ENCODE measurements around the gene ANKRD16. TPM values are rescaled to one million over a fixed set of nuclear protein-coding genes. Genes with fewer than 3 reads are reported as not detected.

The ANKRD16 gene
- total and polyA plus RNA-seq, 2 of the 8 experiments (the other 6 are each of a cell fraction or from before 2014, with no cell fraction given): 8.2 to 12.7 TPM

DNA sequence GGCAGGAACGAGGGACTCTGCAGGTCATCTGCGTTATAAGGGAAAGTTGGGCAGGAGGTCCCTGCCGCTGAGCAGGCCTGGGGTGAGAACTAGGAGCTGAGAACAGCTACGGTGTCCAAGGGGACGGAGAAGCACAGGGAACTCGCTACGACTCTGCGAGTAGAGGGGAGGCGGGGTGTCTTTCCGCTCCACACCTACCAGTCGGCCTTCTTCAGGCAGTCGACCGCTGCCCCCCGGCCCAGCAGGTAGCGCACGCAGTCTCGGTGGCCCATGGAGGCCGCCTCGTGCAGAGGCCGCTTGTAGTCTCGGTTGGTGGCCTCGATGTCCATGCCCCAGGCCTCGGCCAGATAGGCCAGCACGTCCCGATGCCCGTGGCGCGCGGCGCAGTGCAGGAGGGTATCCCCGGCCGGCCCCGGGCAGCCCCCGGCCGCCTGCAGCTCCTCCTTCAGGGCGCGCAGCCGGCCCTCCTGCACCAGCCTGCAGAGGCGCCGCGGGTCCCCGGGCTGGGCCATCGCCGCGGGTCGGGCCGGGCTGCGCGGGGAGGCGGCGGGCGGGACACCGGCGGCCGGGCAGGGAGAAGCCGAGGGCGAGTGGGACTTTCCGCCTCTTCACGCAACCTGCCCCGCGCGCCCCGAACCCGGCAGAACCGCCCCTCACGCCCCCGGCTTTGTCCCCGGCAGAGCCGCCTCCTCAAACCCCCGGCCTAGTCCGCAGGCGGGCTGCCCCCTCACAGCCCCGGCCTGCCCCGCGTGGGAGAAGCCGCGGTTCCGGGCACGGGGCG lies 660 bp downstream of the ANKRD16 start (continued):
- TF ChIP-seq, protein P1, sequence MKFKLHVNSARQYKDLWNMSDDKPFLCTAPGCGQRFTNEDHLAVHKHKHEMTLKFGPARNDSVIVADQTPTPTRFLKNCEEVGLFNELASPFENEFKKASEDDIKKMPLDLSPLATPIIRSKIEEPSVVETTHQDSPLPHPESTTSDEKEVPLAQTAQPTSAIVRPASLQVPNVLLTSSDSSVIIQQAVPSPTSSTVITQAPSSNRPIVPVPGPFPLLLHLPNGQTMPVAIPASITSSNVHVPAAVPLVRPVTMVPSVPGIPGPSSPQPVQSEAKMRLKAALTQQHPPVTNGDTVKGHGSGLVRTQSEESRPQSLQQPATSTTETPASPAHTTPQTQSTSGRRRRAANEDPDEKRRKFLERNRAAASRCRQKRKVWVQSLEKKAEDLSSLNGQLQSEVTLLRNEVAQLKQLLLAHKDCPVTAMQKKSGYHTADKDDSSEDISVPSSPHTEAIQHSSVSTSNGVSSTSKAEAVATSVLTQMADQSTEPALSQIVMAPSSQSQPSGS (IDR thresholded peaks at IDR 0.05; ENCODE audit: low read length): no peak
- TF ChIP-seq EGR1 (IDR thresholded peaks at IDR 0.05; ENCODE audit: borderline replicate concordance, low read depth, low read length) (no peak), MAFK (IDR thresholded peaks at IDR 0.05; ENCODE audit: low read depth, low read length) (no peak), CEBPB (IDR thresholded peaks at IDR 0.05; ENCODE audit: low read depth, low read length) (no peak), FOSL1 (IDR thresholded peaks at IDR 0.05; ENCODE audit: insufficient read depth, low read depth, low read length) (no peak), EZH2 (IDR thresholded peaks at IDR 0.05; ENCODE audit: low read depth, low read length, severe bottlenecking) (no peak), POLR2AphosphoS5 (IDR thresholded peaks at IDR 0.05; ENCODE audit: low read depth, low read length) (peak; percentile 78; the same call in 1 of the 2 replicates), ZNF274 (IDR thresholded peaks at IDR 0.05; ENCODE audit: borderline replicate concordance, extremely low read depth, low read length) (no peak), EP300 (IDR thresholded peaks at IDR 0.05; ENCODE audit: borderline replicate concordance in 1 of 2, low read depth in 2 of 2, low read length in 2 of 2) (no peak), POU5F1 (IDR thresholded peaks at IDR 0.05; ENCODE audit: low read depth, low read length) (no peak), SP1 (IDR thresholded peaks at IDR 0.05; ENCODE audit: low read depth, low read length) (no peak), RAD21 (IDR thresholded peaks at IDR 0.05 in 1 of 2, conservative IDR thresholded peaks at IDR 0.05 in 1 of 2; ENCODE audit: low read depth in 2 of 2, low read length in 2 of 2) (no peak), GABPA (IDR thresholded peaks at IDR 0.05; ENCODE audit: borderline replicate concordance, insufficient read depth, low read length) (no peak), KDM4A (IDR thresholded peaks at IDR 0.05; ENCODE audit: low read depth, low read length, severe bottlenecking) (peak; percentile 84)
- TF ChIP-seq, protein P2, sequence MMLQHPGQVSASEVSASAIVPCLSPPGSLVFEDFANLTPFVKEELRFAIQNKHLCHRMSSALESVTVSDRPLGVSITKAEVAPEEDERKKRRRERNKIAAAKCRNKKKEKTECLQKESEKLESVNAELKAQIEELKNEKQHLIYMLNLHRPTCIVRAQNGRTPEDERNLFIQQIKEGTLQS (IDR thresholded peaks at IDR 0.05; ENCODE audit: insufficient read depth, low read depth, low read length): no peak
